NCI-H2227 treated with DMSO at 0.1 percent for 48 hours (cell line): ENCODE measurements around the gene CHCHD5.
"Not testable (repeated sequence)": the region's sequence is repeated elsewhere in the genome, so short reads cannot be mapped to it uniquely, and the experiment has no call there.

Source experiments
- DNase-seq: peaks from one replicate; lab custom pipeline; 2025; lab: John Stamatoyannopoulos, UW

Gene CHCHD5

GRCh38 chr2:112588611-112589045 is 4.2 kb downstream of the CHCHD5 start:
- no peak for DNase-seq

GRCh38 chr2:112591413-112591812 is 7.0 kb downstream of the CHCHD5 start:
- no peak for DNase-seq

- DNase-seq: no peak
Measured at GRCh38 chr2:112593736-112594135, 9.3 kb downstream of the CHCHD5 start.

- DNase-seq: no peak
Measured at GRCh38 chr2:112597537-112598322, 13.3 kb downstream of the CHCHD5 start.

- DNase-seq: no peak
Measured at GRCh38 chr2:112600634-112601033, 16.2 kb downstream of the CHCHD5 start.

- DNase-seq: no peak
Measured at GRCh38 chr2:112601754-112602153, 17.3 kb downstream of the CHCHD5 start.

- DNase-seq: no peak
Measured at GRCh38 chr2:112602917-112603316, 18.5 kb downstream of the CHCHD5 start.

- DNase-seq: no peak
Measured at GRCh38 chr2:112603731-112604130, 19.3 kb downstream of the CHCHD5 start.

GRCh38 chr2:112604952-112605351 is 20.5 kb downstream of the CHCHD5 start:
- DNase-seq: no peak

- DNase-seq: no peak
Measured at GRCh38 chr2:112605926-112606325, 21.5 kb downstream of the CHCHD5 start.

- no peak for DNase-seq
Measured at GRCh38 chr2:112606547-112606946, 22.1 kb downstream of the CHCHD5 start.

GRCh38 chr2:112607680-112608438 is 23.4 kb downstream of the CHCHD5 start:
- DNase-seq: no peak

- DNase-seq: not testable (repeated sequence)
Measured at GRCh38 chr2:112609320-112609719, 24.9 kb downstream of the CHCHD5 start.

GRCh38 chr2:112612283-112612682 is 27.9 kb downstream of the CHCHD5 start:
- DNase-seq: not testable (repeated sequence)

- no peak for DNase-seq
Measured at GRCh38 chr2:112614201-112614840, 29.9 kb downstream of the CHCHD5 start.

- no peak for DNase-seq
Measured at GRCh38 chr2:112615051-112615450, 30.6 kb downstream of the CHCHD5 start.

- not testable (repeated sequence) for DNase-seq
Measured at GRCh38 chr2:112615798-112616197, 31.4 kb downstream of the CHCHD5 start.

GRCh38 chr2:112618383-112618782 is 34.0 kb downstream of the CHCHD5 start:
- no peak for DNase-seq

GRCh38 chr2:112621790-112622527 is 37.5 kb downstream of the CHCHD5 start:
- no peak for DNase-seq

GRCh38 chr2:112622528-112622849 is 38.1 kb downstream of the CHCHD5 start:
- DNase-seq: no peak

- DNase-seq: no peak
Measured at GRCh38 chr2:112623913-112624777, 39.7 kb downstream of the CHCHD5 start.
